CD1c-positive myeloid dendritic cell (primary cell): ENCODE results near the gene TMEM242.

ENCODE experiments used
- DNase-seq: peaks from one replicate; pipeline ENCODE4 v3.0.0-alpha.2; 2016; ENCODE audit errors: extremely low spot score

TMEM242 gene

DNA sequence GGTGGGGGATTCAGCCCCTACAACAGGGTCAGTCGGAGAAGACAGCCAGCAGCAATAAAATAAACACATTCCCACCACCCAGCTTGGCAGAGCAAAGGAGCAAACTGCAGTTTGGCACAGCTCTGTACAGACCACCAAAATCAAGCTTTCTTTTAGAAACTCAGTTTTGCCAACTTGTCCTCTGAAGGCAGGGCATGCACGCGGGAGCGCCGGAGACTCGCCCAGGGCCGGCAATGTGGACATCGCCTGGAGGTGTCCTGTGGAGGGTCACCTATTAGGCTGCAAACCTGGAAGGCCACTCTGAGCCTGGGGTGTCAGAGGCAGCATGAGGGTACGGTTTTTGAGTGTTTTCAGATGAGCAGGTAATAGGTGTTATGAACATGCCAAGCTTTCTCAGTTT lies 34.7 kb downstream of the TMEM242 start:
- DNase-seq, result no peak

DNA sequence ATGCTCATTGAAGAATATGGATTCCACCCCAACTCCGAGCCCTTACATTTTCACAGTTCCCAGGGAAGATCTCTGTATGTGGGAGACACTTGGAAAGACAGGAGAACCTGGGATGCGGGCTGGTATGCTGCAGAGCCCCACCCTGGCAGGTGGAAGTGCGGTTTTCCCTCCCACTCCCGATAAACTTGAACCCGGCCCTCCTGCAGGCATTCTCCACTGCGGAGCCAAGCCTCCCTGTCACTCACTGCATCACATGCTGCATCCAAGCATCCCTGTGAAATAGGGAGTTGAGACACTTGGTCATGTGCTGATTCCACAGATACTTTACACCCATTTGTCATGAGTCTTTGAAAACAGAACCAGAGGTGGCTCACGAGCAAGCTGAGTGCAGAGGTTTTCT lies 35.4 kb downstream of the TMEM242 start:
- no peak for DNase-seq

- DNase-seq, result no peak
These were observed 36.0 kb downstream of the TMEM242 start for GRCh38 chr6:157287247-157287850.

DNA sequence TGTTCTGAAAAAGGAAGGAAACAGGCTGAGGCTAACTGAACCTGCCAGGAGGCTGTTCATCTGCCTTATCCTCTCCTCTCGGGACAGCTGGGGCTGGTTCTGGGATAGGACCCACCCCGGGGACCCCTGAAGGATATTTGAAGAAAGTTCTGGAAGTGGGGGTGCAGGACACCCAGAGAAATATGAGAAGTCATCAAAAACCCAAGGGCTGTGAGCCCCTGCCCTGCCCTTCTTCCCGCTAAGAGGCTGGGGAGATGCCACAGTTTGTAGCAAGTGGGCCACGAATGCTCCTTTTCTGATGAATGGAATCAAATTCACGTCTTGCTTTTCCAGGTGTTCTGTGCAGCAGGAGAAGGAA lies 37.9 kb downstream of the TMEM242 start:
- DNase-seq, result no peak

- no peak for DNase-seq
These were observed 38.4 kb downstream of the TMEM242 start for GRCh38 chr6:157284738-157285421.

DNA sequence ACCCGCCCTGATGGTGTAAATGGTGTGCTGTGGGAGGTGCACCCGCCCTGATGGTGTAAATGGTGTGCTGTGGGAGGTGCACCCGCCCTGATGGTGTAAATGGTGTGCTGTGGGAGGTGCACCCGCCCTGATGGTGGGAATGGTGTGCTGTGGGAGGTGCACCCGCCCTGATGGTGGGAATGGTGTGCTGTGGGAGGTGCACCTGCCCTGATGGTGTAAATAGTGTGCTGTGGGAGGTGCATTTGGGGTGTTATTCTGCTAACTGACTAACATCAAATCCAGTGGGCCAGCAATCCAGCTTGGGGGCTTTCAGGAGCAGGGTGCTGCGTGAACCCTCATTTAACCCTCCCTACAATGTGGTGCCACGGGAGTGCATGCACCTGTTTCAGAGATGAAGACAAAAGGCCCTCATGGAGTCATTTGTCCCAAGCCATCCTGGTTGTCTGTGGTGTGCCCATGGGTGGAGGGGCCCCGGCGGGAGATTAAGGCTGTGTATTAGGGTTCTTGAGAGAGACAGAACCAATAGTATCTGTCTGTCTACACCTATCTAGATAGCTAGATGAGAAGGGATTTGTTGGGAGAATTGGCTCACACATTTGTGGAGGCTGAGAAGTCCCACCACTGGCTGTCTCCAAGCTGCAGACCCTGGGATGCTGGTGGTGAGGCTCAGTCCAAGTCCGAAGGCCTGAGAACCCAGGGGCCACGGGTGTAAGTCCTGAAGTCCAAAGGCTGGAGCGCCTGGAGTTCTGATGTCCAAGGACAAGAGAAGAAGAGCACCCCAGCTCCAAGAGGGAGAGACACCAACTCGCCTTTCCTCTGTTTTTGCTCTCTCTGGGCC lies 39.2 kb downstream of the TMEM242 start:
- no peak for DNase-seq

DNA sequence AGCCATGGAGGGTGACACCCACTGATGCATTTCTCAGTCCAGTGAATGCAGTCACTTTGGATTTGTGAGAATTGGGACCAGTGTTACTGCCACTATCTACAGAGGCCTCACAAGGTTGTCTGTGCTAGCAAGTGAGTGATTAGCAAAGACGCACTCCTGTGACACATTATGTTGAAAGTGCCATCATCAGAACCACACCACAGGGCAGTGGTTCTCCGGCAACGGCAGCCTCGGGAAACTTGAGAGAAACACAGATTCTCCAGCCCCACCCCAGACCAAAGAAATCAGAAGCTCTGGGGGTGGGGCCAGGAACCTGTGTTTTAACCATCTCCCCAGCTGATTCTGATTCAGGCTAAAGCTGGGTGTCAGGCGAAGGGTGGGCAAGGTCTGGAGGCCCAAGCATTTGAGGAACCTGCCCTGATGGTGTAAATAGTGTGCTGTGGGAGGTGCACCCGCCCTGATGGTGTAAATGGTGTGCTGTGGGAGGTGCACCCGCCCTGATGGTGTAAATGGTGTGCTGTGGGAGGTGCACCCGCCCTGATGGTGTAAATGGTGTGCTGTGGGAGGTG lies 39.9 kb downstream of the TMEM242 start:
- no peak for DNase-seq

DNA sequence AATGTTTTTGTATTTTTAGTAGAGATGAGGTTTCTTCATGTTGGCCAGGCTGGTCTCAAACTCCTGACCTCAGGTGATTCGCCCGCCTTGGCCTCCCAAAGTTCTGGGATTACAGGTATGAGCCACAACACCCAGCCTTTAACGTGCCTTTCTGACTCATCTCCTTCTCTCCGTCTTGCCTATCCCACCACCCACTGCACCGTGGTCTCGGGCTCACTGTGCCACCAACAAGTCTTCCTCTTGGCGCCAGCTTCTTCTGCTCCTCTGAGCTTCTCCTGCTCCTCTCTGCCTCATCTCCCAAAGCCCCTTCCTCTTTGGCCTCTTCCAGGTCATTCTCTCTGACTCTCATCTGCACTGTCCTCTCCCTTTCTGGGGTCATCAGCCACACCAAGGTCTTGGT lies 41.0 kb downstream of the TMEM242 start:
- no peak for DNase-seq

- no peak for DNase-seq
These were observed 41.7 kb downstream of the TMEM242 start for GRCh38 chr6:157281570-157281969.

DNA sequence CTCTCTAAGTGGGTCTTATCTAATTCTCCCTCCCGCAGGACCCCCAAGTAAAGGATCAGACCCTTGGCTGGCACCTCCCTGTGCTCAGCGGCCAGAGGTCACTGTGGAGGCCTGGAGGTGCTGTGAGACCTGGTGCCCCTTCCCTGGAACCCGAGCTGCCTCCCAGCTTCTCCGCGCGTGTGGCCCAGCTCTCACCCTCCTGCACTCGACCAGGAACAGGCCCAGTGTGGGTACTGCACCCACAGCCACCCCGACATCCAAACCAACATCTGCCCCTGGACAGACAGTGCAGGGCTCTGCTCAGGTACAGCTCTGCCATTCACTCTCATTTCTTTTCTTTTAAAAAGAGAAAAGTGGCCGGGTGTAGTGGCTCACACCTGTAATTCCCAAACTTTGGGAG lies 42.4 kb downstream of the TMEM242 start:
- DNase-seq, result no peak

GRCh38 chr6:157280157-157280556 lies 43.2 kb downstream of the TMEM242 start:
- no peak for DNase-seq

DNA sequence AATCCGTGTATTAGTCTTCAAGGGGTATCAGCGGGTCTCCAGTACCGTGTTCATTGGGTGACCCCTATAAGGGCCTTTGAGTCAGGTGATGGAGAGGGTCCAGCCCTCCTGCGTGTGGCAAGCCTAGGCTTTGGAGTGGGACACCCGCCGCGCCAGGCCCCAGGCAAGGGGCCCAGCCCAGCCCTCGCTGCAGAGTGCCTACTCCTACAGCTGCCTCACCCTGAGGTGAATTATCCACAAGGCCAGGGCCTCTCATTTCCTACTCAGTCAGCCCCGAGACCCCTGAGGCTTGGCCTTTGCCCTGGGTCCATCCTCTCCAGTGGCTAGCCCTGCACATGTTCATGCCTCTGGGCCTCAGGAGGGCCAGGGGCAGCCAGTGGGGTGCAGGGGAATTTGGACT lies 45.1 kb downstream of the TMEM242 start:
- DNase-seq, result no peak

- no peak for DNase-seq
These were observed 46.6 kb downstream of the TMEM242 start for GRCh38 chr6:157276731-157277130.

- no peak for DNase-seq
These were observed 47.2 kb downstream of the TMEM242 start for GRCh38 chr6:157276134-157276532.

- DNase-seq, result peak; percentile 91
These were observed 48.7 kb downstream of the TMEM242 start for GRCh38 chr6:157274471-157275226.

DNA sequence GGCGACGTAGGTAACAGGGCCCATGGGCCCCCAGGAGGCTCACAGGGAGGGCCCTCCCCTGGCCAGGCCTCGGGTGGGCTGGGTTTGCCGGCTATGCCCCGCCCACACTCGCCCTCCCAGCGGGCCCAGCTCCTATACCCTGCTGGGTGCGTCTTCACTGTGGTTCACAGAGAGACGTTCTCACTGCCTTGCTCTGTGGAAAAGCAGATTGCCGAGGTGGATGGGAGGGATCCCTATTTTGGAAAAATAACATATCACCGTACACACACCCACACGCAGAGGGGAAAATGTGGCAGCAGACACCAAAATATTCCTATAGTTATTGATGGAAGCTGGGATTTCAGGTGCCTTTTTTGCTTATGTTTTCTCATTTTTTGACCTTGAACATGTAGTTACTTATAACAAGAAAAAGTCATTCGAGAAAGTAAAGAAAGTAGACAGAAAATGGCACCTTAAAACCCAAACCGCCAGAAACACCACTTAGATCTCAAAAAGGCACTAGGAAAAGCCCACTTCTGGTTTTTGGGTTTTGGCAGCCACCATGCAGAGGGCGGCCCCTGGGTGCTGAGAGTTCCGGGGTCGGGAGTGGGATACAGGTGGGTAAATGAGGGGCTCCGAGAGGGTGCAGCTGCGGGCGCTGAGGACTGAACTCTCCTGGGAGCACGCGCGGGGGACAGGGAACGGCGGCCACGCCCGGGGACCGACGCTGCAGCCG lies 49.4 kb downstream of the TMEM242 start:
- peak; percentile 49 for DNase-seq

DNA sequence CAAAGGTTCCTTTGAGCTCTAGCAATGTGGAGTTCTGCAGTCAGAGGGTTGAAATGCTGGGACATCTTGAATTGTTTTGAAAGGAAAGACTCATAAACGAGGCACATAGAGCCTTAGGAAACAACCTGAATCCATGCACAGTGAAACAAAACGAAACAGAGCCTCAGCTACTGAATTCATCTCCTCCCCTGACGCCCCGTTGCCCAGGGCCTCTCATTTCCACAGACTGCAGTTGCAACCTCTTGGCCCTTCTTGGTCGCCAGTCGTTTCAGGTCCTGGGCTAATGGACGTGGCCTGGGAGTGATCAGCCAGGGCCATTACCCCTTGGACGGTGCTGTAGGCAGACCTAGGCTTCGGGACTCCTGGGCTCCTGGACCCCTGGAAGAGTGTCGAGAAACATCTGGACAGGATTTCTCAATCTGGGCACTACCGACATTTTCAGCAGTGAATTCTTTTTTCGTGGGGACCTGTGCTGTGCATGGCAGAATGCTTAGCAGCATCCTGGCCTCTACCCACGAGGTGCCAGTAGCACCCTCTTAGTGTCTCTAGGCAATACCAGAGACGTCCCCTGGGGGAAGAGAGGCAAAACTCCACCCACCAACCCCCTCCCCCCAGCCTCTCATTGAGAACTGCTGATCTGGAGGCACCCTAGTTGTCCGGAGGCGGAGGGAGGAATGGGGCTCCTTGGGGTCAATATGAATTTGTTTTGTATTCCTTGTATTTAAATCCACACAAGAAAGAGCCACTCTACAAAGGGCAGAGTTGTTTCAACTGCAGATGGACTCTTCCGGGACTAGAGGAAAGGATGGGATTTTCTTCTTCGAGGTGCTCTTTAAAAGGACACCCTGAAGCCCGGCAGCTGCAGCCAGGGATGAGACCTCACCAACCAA lies 50.2 kb downstream of the TMEM242 start:
- peak; percentile 8 for DNase-seq

- DNase-seq, result no peak
These were observed 50.9 kb downstream of the TMEM242 start for GRCh38 chr6:157272372-157272771.

DNA sequence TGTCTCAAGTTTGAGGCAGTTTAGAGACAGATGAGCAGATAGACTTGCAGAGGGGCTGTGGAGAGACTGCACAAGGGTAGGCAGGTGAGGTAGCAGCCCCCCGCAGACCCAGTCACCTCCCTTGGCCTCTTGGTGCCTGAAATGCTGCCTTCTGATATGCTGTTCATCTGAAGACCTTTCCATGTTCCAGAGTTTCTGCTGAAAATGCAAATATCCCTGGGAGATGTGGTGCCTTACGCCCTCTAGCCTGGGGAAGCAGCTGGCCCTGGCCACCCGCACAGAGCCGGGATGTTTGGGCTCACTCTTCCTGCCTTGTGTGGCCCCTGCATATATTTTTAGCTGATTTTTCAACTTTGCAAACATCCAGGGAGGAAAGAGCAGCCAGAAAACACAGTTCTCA lies 51.4 kb downstream of the TMEM242 start:
- no peak for DNase-seq

GRCh38 chr6:157271441-157271840 lies 51.9 kb downstream of the TMEM242 start:
- no peak for DNase-seq
